NB4 (cell line): Measurements from ENCODE around the gene EML3.

Experiments used
- CTCF ChIP-seq: IDR thresholded peaks from one replicate; pipeline ENCODE4 v1.5.1; 2012; ENCODE audit warnings: low read depth, low read length
- MAX ChIP-seq: IDR thresholded peaks from 2 replicates; pipeline ENCODE4 v1.6.1; 2011; ENCODE audit warnings: low read depth, low read length
- MYC ChIP-seq: IDR thresholded peaks from 2 replicates; pipeline ENCODE4 v1.6.1; 2011; ENCODE audit warnings: low read depth, low read length
- POLR2A ChIP-seq: IDR thresholded peaks from 2 replicates; pipeline ENCODE4 v1.6.1; 2011; ENCODE audit warnings: mild to moderate bottlenecking; ENCODE audit not compliant: insufficient read length; ENCODE audit errors: extremely low read depth

GRCh38 chr11:62580959-62581715 is 31.4 kb downstream of the EML3 start:
- TF ChIP-seq POLR2A (no peak), CTCF (no peak), MAX (no peak), MYC (no peak)
